ENCODE data around the gene CEP120.

The CEP120 gene

GRCh38 chr5:123297198-123297831 is 125.9 kb downstream of the CEP120 start:
- DNase-seq: no peak

All from NCI-H69 (cell line).